GM18505 (cell line): Measurements from ENCODE around the gene SLC4A4.

ENCODE experiments used
- ATAC-seq: cut with Tn5 transposase; IDR thresholded peaks from one replicate; pipeline ENCODE4 v1.9.1; 2021; ENCODE audit not compliant: unreplicated experiment
- POLR2A ChIP-seq: IDR thresholded peaks from 4 replicates; pipeline ENCODE4 v1.6.1; 2011; ENCODE audit warnings: borderline replicate concordance; ENCODE audit not compliant: insufficient read depth, insufficient read length; ENCODE audit errors: extremely low read depth

SLC4A4 gene

DNA sequence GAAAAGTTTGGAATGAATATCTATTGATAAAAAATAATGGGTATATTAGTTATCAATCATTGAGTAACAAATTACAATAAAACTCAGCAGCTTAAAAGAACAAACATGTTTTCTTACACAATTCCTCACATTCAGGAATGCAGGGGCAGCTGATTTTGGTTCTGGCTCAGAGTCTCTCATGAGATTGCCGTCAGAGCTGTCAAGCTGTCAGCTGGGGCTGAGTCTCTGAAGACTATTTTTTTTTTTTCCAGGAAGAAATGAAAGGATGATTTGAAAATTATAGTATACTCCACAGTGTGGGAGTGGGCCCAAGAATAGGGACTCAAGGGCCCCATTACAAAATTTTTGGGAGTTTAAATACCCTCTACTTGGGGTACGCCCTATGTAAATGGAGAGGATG lies 226.0 kb downstream of the SLC4A4 start:
- no peak for ATAC-seq
- no peak for TF ChIP-seq POLR2A

DNA sequence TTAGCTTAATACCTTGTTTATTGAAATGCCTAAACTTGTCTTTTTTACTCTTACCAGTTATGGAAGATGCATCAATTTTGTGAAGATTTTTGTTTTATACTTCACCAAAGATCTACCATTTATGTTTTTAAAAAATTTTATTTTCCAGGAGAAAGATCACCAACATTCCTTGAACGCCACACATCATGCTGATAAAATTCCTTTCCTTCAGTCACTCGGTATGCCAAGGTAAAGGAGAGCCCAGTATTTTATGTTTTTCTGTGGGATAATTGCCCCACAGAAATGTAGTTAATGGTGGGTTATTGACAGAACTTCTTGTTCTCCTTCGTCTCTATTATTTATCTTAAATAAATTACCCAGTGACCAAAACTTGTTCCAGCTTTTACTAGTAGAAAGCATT lies 228.0 kb downstream of the SLC4A4 start:
- TF ChIP-seq POLR2A = no peak
- no peak for ATAC-seq

DNA sequence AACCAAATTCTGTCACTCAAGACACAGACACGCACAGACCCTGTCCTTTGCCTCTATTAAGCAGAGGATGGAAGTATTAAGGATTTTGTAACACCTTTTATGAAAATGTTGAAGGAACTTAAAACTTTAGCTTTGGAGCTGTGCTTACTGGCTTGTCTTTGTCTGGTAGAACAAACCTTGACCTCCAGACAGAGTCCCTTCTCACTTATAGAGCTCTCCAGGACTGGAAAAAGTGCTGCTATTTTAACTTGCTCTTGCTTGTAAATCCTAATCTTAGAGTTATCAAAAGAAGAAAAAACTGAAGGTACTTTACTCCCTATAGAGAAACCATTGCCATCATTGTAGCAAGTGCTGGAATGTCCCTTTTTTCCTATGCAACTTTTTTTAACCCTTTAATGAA lies 229.3 kb downstream of the SLC4A4 start:
- no peak for ATAC-seq
- TF ChIP-seq POLR2A = no peak

DNA sequence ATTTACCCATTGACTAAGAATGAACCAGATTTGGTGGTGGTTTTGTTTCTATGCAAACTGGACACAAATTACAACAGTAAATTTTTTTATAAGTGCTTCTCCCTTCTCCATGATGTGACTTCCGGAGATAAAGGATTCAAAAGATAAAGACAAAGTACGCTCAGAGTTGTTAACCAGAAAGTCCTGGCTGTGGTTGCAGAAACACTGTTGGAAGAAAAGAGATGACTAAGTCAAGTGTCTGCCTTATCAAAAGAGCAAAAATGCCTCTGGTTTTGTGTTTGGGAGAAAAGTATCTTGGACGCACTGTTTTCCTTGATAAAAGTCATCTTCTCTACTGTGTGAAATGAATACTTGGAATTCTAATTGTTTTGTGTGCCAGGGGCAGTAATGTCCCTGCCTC lies 231.7 kb downstream of the SLC4A4 start:
- TF ChIP-seq POLR2A = no peak
- no peak for ATAC-seq

DNA sequence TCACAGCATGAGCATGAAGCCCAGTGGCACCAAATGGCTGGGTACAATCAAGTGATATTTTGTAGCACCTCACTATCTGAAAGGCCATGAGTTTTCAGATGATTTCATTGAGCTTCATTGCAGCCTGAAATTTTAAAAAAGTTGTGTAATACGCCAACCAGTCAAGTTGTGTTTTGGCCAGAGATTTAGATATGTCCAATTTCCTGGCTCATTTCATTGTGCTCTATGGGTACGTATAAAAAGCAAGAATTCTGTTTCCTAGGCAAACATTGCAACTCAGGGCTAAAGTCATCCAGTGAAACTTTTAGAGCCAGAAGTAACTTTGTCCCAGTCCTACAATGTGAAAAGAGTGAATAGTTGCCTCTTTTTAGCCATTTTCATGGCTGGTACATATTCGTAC lies 232.5 kb downstream of the SLC4A4 start:
- TF ChIP-seq POLR2A = no peak
- no peak for ATAC-seq

DNA sequence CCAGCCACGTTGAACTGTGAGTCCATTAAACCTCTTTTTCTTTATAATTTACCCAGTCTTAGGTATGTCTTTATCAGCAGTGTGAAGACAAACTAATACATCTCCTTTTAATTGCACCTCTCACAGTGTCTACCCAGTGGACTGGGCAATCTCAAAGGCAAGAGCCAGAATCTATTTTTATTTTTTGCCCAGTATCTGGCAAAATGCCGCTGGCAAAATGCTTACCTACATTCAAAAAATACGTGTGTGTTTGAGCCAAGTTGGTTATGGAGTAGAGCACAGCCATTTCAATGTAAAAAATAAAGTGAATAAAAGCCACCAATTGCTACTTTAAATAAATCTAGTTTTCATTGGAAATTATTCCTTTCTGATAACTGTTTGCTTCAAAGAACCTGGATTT lies 245.2 kb downstream of the SLC4A4 start:
- TF ChIP-seq POLR2A = no peak
- no peak for ATAC-seq

DNA sequence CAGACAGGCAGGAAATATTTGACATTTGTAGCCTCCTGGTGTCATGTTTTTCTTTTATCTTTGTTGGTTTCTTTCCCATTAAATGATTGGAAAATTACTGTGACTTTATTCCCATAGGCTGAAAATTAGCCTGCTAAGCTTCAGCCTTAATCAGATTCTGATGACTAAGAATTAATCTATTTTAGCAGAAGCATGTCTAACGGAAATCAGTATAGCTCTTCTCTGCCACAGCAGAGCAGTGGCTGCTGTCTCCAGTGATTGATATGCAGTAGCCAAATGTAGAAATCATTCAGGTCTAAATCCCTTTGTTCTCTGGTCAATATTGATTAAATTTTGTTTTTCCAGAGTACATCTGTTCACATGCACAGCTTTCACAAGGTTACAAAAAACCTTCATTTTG lies 245.8 kb downstream of the SLC4A4 start:
- ATAC-seq = no peak
- no peak for TF ChIP-seq POLR2A

DNA sequence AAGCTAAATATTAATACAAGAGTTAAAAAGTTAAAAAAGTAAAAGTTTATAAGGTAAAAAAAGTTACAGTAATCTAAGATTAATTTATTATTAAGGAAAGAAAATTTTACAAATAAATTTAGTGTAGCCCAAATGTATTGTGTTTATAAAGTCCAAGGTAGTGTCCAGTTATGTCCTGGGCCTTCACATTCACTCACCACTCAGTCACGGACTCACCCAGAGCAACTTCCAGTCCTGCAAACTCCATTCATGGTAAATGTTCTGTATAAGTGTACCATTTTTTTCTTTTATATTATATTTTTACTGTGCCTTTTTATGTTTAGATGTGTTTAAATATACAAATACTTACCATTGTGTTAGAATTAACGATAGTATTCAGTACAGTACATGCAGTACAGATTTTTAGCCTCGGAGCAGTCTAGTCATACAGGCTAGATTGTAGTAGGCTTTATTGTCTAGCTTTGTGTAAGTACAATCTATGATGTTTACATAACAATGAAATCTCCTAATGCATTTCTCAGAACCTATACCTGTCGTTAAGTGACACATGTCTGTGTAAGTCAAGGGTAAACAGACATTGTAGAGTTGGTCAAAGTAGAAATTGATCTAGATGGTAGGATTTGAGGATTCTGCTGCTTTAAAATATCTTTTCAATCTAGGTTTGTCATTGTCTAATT lies 247.4 kb downstream of the SLC4A4 start:
- no peak for ATAC-seq
- TF ChIP-seq POLR2A = no peak

DNA sequence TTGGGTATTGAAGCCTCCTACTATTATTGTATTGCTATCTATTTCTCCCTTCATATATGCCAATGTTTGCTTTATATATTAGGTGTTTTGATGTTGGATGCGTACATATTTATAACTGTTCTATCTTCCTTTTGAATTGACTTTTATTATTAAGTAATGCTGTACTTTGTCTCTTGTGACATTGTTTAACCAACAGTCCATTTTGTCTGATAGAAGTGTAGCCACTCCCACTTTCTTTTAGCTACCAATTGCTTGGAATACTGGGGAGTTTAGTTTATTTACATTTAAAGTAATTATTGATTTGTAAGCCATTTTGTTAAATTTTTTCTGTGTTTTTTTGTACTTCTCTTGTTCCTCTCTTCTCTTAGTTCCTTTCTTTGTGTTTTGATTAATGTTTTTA lies 249.2 kb downstream of the SLC4A4 start:
- TF ChIP-seq POLR2A = no peak
- no peak for ATAC-seq

DNA sequence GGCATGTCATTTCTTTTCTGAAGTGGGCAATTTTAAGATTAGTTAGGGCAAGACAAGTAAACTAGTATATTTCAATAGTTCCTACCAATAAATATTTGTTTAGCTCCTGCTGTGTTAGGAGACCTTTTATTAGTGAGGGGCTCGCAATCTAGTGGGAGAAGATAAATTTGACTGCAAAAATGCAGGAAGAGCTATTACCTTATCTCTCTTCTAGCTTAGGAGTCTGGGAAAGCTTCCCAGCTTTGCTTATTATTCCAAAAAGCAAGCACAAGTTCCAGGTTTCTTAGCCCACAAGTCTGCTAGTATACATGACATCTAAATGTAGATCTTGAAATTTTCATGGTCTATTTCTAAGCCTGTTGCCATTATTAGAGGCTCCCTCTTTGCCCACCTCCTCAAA lies 254.0 kb downstream of the SLC4A4 start:
- no peak for ATAC-seq
- no peak for TF ChIP-seq POLR2A

DNA sequence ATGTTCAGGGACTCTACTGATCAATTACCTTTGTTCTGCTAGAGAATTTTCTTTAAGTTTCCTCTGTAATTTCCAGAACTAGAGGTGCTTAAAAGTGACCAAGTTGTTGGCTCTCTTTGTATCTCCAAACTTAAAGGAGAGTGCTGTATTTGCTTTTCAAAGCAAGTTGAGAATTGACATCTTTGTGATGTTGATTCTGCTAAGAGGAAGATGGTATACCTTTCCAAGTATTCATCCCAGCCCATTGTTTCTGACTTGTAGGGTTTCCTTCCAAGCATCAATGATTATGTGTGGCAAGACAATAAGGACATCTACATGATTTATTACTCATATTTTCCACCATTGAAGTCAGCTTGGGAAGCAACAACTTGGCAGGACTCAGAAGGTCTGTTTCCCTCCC lies 254.5 kb downstream of the SLC4A4 start:
- ATAC-seq = no peak

DNA sequence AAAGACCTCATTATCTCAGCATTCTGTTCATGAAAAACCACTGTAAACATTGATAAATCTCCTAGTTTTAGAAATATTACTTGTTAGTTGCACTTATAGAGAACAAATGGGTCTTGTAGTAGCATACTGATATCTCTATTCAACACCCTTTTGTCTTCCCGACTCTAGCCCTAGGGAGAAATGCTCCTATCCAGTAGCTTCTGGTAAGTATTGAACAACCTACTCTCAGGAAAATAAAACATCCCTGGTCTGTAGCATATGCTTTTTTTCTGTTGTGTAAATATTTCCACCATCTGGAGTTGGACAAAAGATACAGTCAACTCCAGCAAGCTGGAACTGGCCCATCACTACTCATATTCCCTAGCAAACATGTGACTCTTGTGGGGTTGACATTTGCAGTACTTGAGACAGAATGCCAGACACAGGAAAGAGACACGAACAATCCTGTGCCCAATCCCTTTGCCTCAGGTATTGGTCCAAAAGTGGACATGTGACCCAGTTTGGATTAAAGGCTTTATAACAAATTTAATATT lies 256.8 kb downstream of the SLC4A4 start:
- no peak for TF ChIP-seq POLR2A
- ATAC-seq = no peak

More for the DNA sequence above, 254.5 kb downstream of the SLC4A4 start:
- no peak for TF ChIP-seq POLR2A

DNA sequence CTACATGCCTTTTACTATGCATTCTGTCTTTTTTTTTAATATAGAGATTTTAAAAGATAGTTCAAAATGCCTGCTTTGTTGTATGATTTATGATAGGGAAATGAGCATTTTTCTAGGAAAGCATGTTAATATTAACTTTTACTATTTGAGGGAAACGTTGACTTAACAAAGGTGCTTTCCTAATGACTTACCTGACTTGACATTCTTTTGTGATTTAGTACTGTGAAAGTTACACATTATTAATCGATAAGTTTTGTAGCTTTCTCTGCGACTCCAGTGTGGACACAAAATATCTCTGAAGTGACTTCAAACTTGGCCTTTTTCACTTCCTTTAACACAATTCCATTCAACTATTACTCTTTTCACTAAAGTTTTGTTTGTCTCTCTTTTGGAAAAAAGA lies 260.8 kb downstream of the SLC4A4 start:
- TF ChIP-seq POLR2A = no peak

DNA sequence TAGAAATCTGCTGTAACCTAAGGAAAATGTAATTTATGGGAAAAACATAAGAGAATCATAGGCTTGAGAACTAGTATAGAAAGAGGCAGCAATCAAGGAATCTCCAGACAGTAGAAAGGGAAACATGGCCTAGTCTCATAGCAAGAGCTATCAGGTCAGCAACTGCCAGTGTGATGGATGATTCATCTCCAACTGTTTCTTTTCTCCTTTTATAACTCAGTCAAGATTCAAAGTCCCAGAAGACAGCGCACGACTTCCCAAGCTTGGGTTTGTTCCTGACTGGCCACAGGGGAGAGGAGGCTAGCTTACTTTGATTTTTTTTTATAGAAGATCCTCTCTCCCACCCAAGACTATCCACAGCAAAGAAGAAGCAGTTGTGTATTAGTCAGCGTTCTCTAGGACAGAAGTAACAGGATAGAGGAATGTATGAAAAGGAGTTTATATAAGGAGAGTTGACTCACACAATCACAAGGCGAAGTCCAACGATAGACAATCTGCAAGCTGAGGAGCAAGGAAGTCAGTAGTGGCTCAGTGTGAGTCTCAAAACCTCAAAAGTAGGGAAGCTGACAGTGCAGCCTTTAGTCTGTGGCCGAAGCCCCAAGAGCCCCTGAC lies 263.6 kb downstream of the SLC4A4 start:
- no peak for TF ChIP-seq POLR2A
- ATAC-seq = no peak

More for the DNA sequence above, 260.8 kb downstream of the SLC4A4 start:
- no peak for ATAC-seq
